Activated CD4-positive, alpha-beta T cell treated with anti-CD3 and anti-CD28 coated beads, Interleukin-2, amount 50 U/mL, for 1 hour (primary cell): Measurements from ENCODE around the gene LGALS4.
"Not testable (repeated sequence)": the region's sequence is repeated elsewhere in the genome, so short reads cannot be mapped to it uniquely, and the experiment has no call there.

Source experiments
- DNase-seq: peaks from one replicate; pipeline ENCODE4 v3.0.0-alpha.2; 2020

The LGALS4 gene, protein sequence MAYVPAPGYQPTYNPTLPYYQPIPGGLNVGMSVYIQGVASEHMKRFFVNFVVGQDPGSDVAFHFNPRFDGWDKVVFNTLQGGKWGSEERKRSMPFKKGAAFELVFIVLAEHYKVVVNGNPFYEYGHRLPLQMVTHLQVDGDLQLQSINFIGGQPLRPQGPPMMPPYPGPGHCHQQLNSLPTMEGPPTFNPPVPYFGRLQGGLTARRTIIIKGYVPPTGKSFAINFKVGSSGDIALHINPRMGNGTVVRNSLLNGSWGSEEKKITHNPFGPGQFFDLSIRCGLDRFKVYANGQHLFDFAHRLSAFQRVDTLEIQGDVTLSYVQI

DNA sequence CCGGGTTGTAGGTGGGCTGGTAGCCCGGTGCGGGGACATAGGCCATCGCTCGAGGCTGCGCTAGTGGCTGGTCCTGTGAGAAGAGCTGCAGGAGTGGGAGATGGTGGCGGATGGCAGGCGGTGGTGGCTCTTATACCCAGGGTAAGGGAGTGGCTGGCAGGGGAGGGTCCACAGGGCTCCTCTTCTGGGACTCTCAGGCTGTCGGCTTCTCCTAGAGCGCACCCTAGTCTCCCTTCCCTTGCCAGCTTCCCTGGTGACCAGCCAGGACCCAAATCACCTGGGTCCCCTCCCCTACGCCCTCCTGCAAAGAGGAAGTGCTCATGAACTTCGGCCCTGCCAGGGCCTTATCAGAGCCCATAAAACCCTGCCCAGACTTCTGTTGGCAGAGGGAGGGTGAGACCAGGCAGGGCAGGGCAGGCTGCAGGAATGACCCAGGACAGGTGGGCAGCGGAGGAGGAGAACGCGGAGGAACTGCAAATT is at the start of gene LGALS4:
Gene LGALS4, minus strand, starts transcription at position 105 of the 480 bp plus-strand sequence. Its CDS starts 59 bp downstream, at position 46.
- DNase-seq = no peak

DNA sequence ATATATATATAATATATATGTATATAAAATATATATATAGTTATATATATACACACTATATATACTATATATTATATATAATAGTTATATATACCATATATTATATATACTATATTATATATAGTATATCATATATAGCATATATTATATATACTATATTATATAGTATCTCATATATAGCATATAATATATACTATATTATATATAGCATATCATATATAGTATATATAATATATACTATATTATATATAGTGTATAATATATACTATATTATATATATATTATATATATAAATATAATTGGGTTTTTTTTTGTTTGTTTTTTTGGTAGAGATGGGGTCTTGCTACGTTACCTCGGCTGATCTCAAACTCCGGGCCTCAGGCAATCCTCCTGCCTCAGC is 48.6 kb upstream of the LGALS4 start:
- DNase-seq = no peak

DNA sequence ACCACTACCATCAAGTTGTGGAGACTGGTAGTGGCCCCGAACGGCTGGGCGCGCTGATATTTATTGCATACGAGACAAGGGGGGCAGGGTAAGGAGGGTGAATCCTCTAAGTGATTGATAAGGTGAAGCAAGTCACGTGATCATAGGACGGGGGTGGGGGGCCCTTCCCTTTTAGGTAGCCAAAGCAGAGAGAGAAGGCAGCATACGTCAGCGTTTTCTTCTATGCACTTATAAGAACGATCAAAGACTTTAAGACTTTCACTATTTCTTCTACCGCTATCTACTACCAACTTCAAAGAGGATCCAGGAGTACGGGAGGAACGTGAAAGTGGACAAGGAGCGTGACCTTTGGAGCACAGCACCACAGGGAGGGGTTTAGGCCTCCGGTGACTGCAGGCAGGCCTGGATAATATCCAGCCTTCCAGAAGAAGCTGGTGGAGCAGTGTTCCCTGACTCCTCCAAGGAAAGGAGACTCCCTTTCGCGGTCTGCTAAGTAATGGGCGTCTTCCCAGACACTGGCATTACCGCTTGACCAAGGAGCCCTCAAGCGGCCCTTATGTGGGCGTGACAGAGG is 47.0 kb upstream of the LGALS4 start:
- DNase-seq = not testable (repeated sequence)

DNA sequence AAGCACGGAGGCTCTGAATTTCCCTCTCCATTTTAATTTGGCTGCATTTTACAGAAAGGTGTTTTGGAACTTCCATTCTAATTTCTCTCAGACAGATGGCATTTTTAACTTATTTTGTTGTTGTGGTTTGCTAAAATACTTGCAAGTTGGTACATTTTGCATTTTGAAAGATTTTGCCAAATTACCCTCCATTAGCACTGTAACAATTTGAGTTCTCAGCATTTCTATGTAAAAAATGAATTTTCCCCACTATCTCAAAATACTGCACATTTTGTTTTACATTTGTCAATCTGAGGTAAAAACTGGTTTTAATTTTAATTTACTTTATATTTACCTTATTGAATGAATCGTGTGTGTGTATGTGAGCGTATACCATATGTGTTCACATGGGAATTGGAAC is 44.1 kb upstream of the LGALS4 start:
- no peak for DNase-seq

DNA sequence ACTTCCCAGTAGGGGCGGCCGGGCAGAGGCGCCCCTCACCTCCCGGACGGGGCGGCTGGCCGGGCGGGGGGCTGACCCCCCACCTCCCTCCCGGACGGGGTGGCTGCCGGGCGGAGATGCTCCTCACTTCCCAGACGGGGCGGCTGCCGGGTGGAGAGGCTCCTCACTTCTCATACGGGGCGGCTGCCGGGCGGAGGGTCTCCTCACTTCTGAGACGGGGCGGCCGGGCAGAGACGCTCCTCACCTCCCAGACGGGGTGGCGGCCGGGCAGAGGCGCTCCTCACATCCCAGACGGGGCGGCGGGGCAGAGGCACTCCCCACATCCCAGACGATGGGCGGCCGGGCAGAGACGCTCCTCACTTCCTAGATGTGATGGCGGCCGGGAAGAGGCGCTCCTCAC is 43.0 kb upstream of the LGALS4 start:
- DNase-seq = not testable (repeated sequence)

DNA sequence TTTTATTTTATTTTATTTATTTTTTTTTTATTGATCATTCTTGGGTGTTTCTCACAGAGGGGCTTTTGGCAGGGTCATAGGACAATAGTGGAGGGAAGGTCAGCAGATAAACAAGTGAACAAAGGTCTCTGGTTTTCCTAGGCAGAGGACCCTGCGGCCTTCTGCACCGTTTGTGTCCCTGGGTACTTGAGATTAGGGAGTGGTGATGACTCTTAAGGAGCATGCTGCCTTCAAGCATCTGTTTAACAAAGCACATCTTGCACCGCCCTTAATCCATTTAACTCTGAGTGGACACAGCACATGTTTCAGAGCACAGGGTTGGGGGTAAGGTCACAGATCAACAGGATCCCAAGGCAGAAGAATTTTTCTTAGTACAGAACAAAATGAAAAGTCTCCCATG is 42.2 kb upstream of the LGALS4 start:
- DNase-seq = not testable (repeated sequence)

DNA sequence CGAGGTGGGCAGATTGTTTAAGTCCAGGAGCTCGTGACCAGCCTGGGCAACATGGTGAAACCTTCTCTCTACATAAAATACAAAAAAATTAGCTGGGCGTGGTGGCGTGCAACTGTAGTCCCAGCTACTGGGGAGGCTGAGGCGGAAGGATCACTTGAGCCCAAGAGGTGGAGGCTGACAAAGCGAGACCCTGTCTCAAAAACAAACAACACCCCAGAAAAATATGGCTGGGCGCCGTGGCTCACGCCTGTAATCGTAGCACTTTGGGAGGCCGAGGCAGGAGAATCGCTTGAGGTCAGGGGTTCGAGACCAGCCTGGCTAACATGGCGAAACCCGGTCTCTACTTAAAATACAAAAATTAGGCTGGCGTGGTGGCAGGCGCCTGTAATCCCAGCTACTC is 40.5 kb upstream of the LGALS4 start:
- DNase-seq = no peak

DNA sequence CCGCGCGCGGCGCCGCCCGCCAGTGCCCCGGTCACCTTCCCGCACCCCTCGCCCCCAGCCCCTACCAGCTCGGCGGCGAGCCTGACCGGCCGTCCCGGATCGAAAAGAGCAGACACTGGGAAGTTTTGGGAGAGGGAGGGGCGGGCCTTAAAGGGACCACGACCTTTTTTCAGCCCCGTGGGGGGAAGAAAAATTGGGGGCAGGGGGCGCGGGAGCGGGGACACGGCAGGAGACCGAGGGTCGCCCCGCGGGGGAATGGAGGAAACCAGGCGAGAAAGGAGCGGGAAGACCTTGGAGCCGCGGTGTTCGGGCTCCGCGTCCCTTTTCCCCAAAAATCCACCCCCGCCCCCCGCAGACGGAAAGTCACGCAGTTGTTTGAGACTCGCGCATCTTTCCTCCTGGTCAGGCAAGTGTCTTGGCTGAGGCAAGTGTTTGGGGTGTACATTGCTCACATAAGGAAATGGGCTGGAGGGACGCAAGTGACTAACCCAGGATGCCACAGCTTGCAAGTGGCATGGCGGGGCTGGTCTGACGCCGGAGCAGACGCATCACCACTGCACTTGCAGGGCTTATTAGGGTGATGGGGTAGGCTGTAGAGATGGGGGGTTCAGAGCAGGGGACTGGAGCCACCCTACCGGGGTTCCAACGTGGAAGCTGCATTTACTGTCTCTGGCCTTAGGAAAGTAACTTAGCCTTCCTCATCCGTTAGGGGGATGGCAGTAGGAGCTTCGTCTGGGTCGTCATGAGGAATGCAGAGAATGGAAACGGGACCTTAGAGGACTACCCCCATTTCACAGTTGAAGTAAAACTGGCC is 39.7 kb upstream of the LGALS4 start:
- peak; percentile 64 for DNase-seq

DNA sequence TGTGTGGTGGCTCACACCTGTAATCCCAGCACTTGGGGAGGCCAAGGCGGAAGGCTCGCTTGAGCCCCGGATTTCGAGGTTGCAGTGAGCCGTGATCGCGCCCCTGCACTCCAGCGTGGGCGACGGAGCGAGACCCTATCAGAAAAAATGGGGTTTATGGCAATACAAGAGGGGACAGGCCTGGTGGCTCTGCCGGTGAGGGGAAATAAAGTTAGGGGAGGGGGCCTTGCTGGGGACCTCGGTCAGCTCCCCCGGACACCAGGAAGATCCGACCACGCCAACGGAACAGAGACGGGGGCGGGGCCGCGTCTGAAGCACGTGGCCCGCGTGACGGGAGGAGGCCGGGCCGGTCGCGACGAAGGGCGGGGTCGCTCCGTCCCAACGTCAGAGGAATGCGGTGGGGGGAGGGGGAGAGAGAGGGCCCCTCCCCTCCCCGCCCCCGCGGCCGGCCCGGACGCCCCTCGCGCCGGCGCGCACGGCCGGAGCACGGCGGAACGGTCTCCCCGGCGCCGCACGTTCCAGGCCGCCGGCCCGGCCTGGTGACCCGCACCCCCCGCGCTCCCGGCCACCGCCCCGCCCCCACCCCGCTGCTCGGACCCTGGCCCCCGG is 39.0 kb upstream of the LGALS4 start:
- peak; percentile 86 for DNase-seq

DNA sequence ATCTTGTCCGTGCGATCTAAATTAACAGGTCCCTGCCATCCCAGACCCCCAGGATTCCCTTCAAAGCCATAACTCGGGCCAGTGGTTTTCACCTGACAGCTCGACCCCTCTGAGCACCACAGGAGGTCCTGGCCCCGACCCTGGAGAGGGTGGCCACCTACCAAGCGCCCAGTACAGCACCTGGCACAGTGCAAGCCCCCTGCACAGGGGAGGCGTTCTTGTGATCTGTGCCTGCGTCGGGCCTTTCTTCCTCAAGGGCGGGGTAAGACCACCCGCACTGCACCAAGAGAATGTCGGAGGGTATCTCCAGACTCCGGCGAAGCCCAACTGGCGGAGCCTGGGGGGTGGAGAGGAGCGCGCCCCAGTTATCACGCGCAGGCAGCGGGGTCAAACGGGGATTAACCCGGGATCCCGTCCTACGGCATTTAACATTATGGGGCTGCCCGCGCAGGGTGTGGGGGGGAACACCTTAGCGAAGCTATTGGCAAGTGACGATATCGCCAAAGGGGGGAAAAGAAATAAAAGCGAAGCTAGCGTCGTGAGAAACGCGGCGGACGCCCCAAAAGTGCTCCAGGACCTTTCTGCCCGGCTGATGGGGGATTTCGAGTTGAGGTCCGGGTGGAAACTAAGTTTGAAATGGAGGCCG is 38.4 kb upstream of the LGALS4 start:
- peak; percentile 20 for DNase-seq

DNA sequence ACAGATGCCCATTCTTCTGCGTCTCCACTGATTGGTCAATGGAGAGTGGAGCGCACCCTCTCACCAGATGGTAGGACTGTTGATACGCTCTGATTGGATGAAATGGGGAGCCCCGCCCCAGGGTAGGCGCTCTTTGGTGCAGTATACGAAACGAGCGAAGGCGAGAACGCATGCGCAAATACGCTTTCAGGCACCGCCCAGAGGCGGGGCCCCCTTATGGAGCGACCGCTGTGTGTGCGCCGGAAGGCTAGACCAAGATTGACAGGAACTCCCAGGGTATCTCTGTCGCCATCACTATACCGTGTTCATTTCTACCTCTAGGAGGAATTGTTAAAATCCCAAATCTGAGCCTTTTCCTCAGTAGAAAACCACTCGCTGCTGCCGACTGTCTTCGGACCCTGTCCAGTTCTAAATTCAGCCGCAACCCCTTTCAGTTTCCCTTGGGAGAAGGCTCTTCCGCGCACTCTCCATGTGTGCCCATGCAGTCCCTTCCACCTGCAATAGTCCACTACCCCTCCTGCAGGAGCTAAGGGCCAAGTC is 37.8 kb upstream of the LGALS4 start:
- DNase-seq = peak; percentile 97

DNA sequence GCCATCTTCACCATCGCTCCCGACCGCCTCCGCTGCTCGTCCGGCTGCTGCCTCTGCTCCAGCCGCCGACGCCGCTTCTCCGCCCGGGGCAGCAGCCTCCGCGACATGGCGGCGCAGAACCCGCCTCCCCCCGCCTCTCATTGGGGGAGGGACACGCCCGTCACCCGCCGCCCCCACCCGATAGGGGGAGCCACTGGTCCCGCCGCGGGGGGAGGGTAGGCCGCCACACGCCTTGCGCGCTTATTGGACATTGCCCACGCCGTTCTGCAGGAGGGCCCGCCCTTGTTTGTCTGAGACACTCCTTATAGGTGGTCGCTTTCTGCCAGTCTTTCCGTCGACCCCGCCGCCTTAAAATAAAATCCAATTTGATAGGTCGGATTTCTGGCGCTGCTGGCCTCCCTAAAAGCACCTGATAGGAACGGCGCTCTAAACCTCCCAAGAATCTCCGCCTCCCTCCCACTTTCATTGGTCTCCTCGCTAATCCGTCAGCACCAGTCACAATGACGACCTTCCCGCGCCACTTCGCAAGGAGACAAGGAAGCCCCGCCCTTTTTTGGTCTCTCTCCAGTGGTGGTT is 37.2 kb upstream of the LGALS4 start, which contains the start of gene HNRNPL:
Gene HNRNPL, minus strand, starts transcription at position 127 of the 576 bp plus-strand sequence. Its CDS starts 20 bp downstream, at position 107.
- DNase-seq = peak; percentile 99

DNA sequence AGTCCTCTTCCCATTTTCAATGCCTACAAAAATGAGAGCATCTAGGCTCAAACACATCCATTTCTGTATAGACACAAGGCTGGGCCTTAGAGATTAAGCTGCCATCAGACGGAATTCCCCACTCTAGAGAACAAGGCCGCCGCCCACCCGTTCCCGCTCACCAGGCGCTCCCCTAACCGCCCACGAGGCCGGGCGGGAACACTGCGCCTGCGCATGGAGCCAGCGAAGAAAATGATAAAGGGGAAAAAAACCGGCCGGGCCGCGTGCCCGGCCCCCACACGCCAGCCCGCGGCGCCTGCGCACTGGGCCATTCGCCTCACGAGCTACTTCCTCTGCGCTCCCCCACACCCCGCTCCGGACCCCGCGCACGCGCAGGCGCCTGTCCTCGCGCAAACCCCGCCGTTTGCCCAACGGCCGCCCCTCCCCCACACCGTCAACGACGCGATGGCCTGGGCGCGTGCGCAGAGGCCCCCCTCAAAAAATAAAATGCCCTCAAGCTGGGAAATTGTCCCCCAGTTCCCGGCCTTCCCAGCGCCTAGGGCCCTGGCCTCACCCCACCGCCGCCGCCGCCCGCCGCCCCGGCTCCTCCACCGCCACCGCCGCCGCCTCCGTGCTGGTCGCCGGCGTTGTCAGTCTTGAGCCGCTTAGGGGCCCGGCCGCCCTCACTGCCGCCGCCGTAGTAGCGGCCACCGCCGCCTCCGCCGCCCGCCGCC is 36.6 kb upstream of the LGALS4 start:
- peak; percentile 96 for DNase-seq

DNA sequence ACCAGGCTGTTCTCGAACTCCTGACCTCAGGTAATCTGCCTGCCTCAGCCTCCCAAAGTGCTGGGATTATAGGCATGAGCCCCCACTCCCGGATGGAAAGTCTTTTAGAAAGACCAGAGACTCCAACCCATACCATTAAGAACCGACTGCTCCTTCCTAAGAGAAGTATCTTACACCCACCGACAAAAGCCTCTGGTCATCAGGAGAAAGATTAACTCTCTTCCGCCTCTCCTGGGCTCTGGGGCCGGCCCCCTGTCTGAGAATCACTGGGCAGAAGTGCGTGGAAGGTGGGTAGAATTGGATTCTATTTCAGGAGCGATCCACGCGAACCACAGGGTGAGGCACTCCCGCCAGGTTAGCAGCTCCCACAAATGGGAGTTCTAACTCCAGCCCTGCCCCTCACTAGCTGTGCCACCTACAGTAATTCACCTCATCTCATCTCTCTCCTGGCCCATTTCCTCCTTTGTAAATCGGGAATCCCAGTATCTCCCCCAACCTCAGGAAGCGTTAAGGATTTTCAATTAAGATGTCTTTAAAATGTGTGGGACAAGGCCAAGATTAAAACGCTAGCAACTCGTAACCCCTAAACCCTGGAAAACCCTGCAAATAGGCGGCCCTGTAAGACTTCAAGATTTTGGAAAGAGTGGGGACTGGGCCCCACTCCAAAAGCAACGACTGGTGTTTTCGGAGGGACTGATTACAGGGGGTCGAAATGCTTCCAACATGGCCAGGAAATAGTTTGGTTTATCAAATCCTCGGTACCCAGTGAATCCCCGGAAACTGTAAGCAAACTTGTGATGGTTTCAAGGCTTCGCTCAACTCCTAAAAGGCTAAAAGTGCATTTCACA is 35.8 kb upstream of the LGALS4 start:
- no peak for DNase-seq

DNA sequence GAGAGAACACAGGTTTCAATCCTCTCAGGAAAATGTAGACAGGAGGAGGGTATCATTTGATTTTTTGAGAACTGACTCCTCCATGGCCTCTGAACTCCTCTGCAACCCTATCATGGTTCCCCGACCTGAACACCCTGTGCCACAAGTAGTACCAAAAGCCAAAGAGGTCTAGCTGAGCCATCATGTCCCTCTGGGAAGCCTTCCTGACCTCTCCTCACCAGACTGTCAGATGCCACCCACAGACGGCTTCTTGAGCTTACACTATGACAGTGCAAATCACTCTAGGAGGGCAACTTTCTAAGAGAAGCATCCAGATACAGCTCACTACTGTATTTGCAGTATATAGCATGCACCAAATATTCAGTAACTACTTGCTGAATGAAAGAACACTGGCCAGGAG is 33.4 kb upstream of the LGALS4 start:
- no peak for DNase-seq

DNA sequence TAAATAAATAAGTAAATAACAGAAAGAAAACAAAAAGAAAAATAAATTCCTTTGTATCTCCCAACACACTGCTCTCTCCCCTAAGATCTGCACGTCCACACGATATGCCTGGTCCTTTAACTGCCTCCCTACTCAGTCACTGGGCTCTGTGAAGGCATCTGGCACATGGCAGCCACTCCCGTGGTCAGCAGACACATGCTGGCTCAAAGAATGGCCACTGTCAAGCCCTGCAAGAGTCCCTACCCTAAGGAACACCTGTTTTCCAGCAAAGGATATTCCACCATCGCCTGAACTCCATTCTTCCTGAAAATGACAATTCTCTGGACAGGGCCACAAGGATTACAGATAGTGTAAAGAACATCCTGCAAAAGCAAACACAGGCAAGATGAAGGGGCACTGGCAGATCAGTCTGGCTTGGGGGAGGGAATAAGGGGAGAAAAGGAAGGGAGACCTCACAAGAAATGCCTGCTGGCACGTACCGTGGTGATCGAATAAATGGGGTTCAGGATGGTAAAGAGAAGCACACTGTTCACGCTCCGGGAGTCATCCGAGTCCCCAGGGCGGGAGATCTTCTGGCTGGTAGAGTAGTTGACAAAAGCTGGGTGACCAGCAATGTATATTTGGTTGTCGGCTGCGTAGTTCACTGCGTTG is 32.8 kb upstream of the LGALS4 start:
- no peak for DNase-seq

DNA sequence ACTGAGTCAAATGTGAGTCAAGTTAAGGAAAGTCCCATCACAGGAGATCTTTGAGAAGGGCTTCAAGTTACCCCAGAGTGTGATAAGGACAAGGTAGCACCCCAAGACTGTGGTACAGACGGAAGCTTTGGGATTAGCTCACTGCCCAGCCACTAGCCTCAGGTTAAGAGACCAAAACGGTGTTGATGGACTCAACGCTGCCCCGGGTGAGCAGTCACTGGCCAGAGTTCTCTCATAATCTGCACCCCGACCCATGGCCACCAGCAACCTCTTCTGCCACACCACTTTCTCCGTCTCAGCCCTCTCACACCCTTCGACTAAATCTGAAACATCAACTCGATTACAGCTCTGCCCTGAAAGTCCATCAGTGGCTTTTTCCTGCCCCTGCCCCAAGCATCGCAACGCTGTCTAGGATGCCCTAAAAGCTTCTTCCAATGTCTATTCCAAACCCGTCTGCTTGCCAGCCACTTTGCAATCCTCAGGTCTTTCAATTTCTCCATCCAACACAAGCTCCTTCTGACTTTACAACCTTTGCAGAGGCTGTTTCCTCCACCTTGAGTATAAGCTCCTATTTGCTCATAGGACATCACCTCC is 31.4 kb upstream of the LGALS4 start:
- no peak for DNase-seq

DNA sequence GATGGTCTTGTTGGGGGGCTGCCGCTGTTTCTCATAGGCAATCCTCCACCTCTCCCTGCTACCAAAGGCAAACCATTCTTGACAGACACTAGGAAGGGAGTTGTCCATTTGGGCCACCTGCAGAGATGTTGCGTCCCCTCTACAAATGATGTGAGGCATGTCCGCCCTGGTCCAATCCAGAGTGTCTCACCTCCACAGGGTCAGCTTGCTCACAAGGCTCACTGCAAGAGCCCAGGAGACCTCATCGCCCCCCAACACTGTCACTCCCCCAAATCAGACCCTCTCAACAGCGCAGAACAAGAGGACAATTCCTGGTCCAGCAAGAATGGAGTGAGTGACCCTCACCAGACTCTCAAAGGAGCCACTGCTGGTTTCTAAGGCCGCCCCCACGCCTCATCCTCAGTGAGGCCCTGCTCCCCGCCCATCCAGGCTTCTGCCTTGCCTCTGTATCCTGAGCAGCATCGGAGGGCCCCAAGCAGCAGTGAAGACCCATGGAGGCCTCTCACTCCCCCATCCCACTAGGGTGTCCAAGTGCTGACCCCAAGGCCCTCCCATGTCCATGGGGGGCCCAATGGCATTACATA is 30.5 kb upstream of the LGALS4 start:
- no peak for DNase-seq
